Kidney (tissue), 14 donors: Measurements from ENCODE around the gene ANXA7. TPM values are rescaled to one million over a fixed set of nuclear protein-coding genes. Genes with fewer than 3 reads are reported as not detected.
A peak's percentile ranks its signal among the peaks of the same experiment; 100 is the strongest.

Experiments
- DNase-seq, 5 donors: peaks; one replicate each; pipeline ENCODE4 v3.0.0-alpha.2; 2013 to 2020
- FAIRE-seq: peaks from 2 replicates; lab custom pipeline; 2012; peaks lifted over from hg19 to GRCh38; lab: Jason Lieb, UNC
- H3K27ac ChIP-seq, 2 donors: one replicate each; pipeline ENCODE4 v1.7.0; 2013; ENCODE audit warnings: low read depth in 2 of 2, low read length in 2 of 2, inconsistent platforms in 1 of 2
- H3K27me3 ChIP-seq: one replicate; pipeline ENCODE4 v1.7.1; 2013; ENCODE audit warnings: low read length, inconsistent platforms; ENCODE audit not compliant: control insufficient read depth, insufficient read depth
- H3K36me3 ChIP-seq, 3 donors: one replicate each; pipeline versions ENCODE4 v1.7.0 to v1.7.1; 2013; ENCODE audit warnings: low read length in 3 of 3, control low read depth in 1 of 3, inconsistent platforms in 1 of 3; ENCODE audit not compliant: insufficient read depth in 3 of 3, control insufficient read depth in 2 of 3
- H3K4me1 ChIP-seq, 3 donors: one replicate each; pipeline versions ENCODE4 v1.7.0 to v1.7.1; 2013; ENCODE audit warnings: low read length in 3 of 3, inconsistent platforms in 1 of 3, low read depth in 1 of 3; ENCODE audit not compliant: control insufficient read depth in 2 of 3, insufficient read depth in 2 of 3
- H3K4me3 ChIP-seq, 3 donors: one replicate each; pipeline versions ENCODE4 v1.7.0 to v1.8.1; 2013; ENCODE audit warnings: low read length in 3 of 3, control low read depth in 1 of 3, inconsistent platforms in 1 of 3
- H3K9ac ChIP-seq, 3 donors: one replicate each; pipeline versions ENCODE4 v1.7.0 to v1.7.1; 2013; ENCODE audit warnings: low read length in 3 of 3, control low read depth in 1 of 3, inconsistent platforms in 1 of 3
- H3K9me3 ChIP-seq, 3 donors: one replicate each; pipeline versions ENCODE4 v1.7.0 to v1.7.1; 2013; ENCODE audit warnings: low read length in 3 of 3, control low read depth in 1 of 3, inconsistent platforms in 1 of 3; ENCODE audit not compliant: control insufficient read depth in 2 of 3, insufficient read depth in 1 of 3
- CTCF ChIP-seq: IDR thresholded peaks from 3 replicates; pipeline ENCODE4 v1.5.1; 2012; ENCODE audit warnings: mild to moderate bottlenecking, moderate library complexity, borderline replicate concordance; ENCODE audit not compliant: insufficient read depth; ENCODE audit errors: extremely low read depth
- intact Hi-C: fragments of 100-400 bp; cut with DNase I; formaldehyde crosslinking; loops from one replicate; pipeline ENCODE4 v1.11.1; 2022
- polyA plus RNA-seq: library from polyadenylated mRNA; stranded (reverse); fragments of 350-450 nt; fragmentation: Illumina TruSeq; extraction: RNeasy Lipid Tissue Mini Kit (QIAGEN cat#74804); gene quantifications from one replicate; pipeline ENCODE4 v1.2.3, GENCODE V29; 2014; ENCODE audit warnings: low read depth, low replicate concordance; ENCODE audit not compliant: insufficient read depth
- total RNA-seq: library from RNA; stranded (reverse); fragmentation: NEBNext Ultra II Directional; extraction: Animal tissue kit (Norgen Biotek cat#: 25700); gene quantifications from one replicate; pipeline ENCODE4 v1.2.1, GENCODE V29; 2021
- donor health status: control.
- donor health status: control.
- donor health status: control.
- donor health status: control.
- donor health status: control.
- donor health status: DM: yes; HTN: yes; CAD: no.
- donor health status: Normal renal cell carcinoma (clear cell type).

The ANXA7 gene
- total and polyA plus RNA-seq, 2 donors from 2014 or later = 129 to 200 TPM

GRCh38 chr10:73358331-73359279 is 55.3 kb downstream of the ANXA7 start, which contains the start of gene CFAP70:
CFAP70 (minus strand) TSS chr10:73358864; CDS start chr10:73354796, 4,068 bp downstream.
- peak; percentile 88 for FAIRE-seq
- no peak for TF ChIP-seq CTCF

GRCh38 chr10:73357821-73358220 is 56.0 kb downstream of the ANXA7 start:
- DNase-seq = peak in 1 of 5 donors; percentile 8
- no peak for TF ChIP-seq CTCF
- Histone ChIP-seq H3K36me3 (no peaks in the 10 kb centered on the region), H3K27me3 (no peaks in the 10 kb centered on the region), H3K9me3 (no peaks in the 10 kb centered on the region), H3K4me1 (peaks cover 0 to 5% (median 3%) of the 10 kb centered on the region in 3 donors), H3K4me3 (peak overlapping the region; percentile 85 to 92 (median 86)), H3K9ac (peak overlapping the region; percentile 4 to 83 (median 65)), H3K27ac (no peak overlapping the region)
- FAIRE-seq = no peak
- intact Hi-C loops = no loop called here

More at GRCh38 chr10:73358331-73359279, 55.3 kb downstream of the ANXA7 start, which contains the start of gene CFAP70:
- Histone ChIP-seq H3K27ac (no peak within 1 kb of the TSS), H3K9ac (peak within 1 kb of the TSS; percentile 4 to 83 (median 65)), H3K4me1 (peaks cover 0 to 5% (median 3%) of the 10 kb centered on the region in 3 donors), H3K36me3 (no peaks in the 10 kb centered on the region), H3K9me3 (no peaks in the 10 kb centered on the region), H3K4me3 (peak within 1 kb of the TSS; percentile 85 to 92 (median 86)), H3K27me3 (no peaks in the 10 kb centered on the region)
- intact Hi-C loops = no loop called here
- peak; percentile 96 to 99 (median 98) for DNase-seq

- H3K4me3 ChIP-seq = no peak overlapping the region
- H3K27me3 ChIP-seq = no peaks in the 10 kb centered on the region
- H3K4me1 ChIP-seq = peaks cover 0 to 5% (median 3%) of the 10 kb centered on the region in 3 donors
- DNase-seq (no peak), FAIRE-seq (no peak)
- no peaks in the 10 kb centered on the region for H3K9me3 ChIP-seq
- H3K9ac ChIP-seq = no peak overlapping the region
- peaks cover 0 to under 1% (median 0%) of the 10 kb centered on the region in 3 donors for H3K36me3 ChIP-seq
- TF ChIP-seq CTCF = no peak
- intact Hi-C loops = no loop called here
- H3K27ac ChIP-seq = no peak overlapping the region
Measured at GRCh38 chr10:73357166-73357565, 56.7 kb downstream of the ANXA7 start.
